Measurements from ENCODE around the gene DDX54.

DNA sequence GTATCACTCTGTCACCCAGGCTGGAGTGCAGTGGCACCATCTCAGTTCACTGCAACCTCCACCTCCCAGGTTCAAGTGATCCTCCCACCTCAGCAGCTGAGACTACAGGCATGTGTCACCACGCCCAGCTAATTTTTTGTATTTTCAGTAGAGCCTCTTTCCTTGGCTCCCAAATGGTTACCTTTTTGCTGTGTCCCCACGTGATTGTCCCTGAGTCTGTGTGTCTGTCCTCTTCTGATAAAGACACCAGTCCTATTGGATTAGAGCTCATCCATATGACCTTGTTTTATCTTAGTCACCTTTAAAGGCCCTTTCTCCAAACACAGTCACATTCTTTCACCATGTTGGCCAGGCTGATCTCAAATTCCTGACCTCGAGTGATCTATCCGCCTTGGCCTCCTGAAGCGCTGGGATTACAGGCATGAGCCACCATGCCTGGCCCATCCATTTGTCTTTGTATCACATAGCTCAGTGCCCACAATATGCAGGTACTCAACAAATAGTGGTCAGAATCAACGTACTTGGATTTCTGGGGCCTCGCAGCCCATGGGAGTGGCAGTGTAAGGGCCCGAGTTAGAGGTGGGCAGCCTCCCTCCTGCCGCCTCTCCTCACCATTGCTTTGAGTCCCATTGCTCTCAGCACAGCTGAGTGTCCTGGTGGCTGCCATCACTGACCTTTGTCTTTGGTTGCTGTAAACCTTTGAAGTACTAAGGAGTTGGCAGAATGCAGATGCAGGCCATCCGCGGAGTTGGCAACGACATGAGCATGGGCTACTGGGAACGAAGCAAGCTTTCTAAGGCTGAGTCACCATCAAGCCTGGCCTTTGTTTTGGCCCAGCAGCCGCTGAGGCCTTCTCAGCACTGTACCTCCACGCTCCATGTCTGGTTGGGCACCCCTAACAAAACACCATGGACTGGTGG lies 45.3 kb upstream of the DDX54 start:
- TF ChIP-seq CTCF (IDR thresholded peaks at IDR 0.05) (no peak), ZFX (IDR thresholded peaks at IDR 0.05; ENCODE audit: borderline replicate concordance) (no peak)

All from 22Rv1 (cell line).